ENCODE data around the gene CTNS.

CTNS gene

GRCh38 chr17:3626831-3627768 lies 9.5 kb upstream of the CTNS start:
- DNase-seq: no peak

- DNase-seq: no peak
Measured at GRCh38 chr17:3627769-3628167, 8.8 kb upstream of the CTNS start.

- peak; percentile 50 to 54 for DNase-seq
Measured at GRCh38 chr17:3630781-3631180, 5.8 kb upstream of the CTNS start.

- peak; percentile 54 to 82 for DNase-seq
Measured at GRCh38 chr17:3632287-3632686, 4.3 kb upstream of the CTNS start.

GRCh38 chr17:3635474-3636153 lies 946 bp upstream of the CTNS start:
- DNase-seq: peak in 1 of 2 donors; percentile 25

- peak in 1 of 2 donors; percentile 21 for DNase-seq
Measured at GRCh38 chr17:3636908-3637373, 381 bp downstream of the CTNS start.

GRCh38 chr17:3639981-3640596 lies 3.5 kb downstream of the CTNS start:
- DNase-seq: peak; percentile 94 to 95

- no peak for DNase-seq
Measured at GRCh38 chr17:3641014-3641413, 4.5 kb downstream of the CTNS start.

- DNase-seq: peak in 1 of 2 donors; percentile 40
Measured at GRCh38 chr17:3641717-3642486, 5.3 kb downstream of the CTNS start.

GRCh38 chr17:3643889-3644349 lies 7.4 kb downstream of the CTNS start:
- peak; percentile 89 to 94 for DNase-seq

GRCh38 chr17:3645310-3645709 lies 8.8 kb downstream of the CTNS start:
- no peak for DNase-seq

GRCh38 chr17:3647251-3647650 lies 10.7 kb downstream of the CTNS start:
- DNase-seq: no peak

- peak; percentile 42 to 72 for DNase-seq
Measured at GRCh38 chr17:3647769-3648555, 11.4 kb downstream of the CTNS start.

GRCh38 chr17:3655766-3656165 lies 19.2 kb downstream of the CTNS start:
- no peak for DNase-seq

GRCh38 chr17:3656353-3656752 lies 19.8 kb downstream of the CTNS start:
- no peak for DNase-seq

- DNase-seq: no peak
Measured at GRCh38 chr17:3656755-3657587, 20.4 kb downstream of the CTNS start.

GRCh38 chr17:3657588-3657869 lies 21.0 kb downstream of the CTNS start:
- DNase-seq: no peak

GRCh38 chr17:3657874-3658783 lies 21.6 kb downstream of the CTNS start:
- DNase-seq: peak in 1 of 2 donors; percentile 72

- DNase-seq: no peak
Measured at GRCh38 chr17:3658784-3659449, 22.4 kb downstream of the CTNS start.
